K562 (cell line): ENCODE results near the gene EGFR.

Experiments
- BHLHE40 ChIP-seq: IDR thresholded peaks from 2 replicates; pipeline ENCODE4 v1.6.1; 2011; ENCODE audit warnings: low read length, improper control_type of control experiment
- CHD4 ChIP-seq: fragments of 200-600 bp; sonication (generic); IDR thresholded peaks from 3 replicates; pipeline ENCODE4 v1.6.1; 2012; ENCODE audit warnings: low read depth, mild to moderate bottlenecking, mixed read lengths, low read length, inconsistent platforms; ENCODE audit not compliant: insufficient read depth, insufficient replicate concordance, poor library complexity, severe bottlenecking
- EP300 ChIP-seq: IDR thresholded peaks from 2 replicates; pipeline ENCODE4 v1.6.1; 2012; ENCODE audit warnings: low read length, improper control_type of control experiment
- NFIX ChIP-seq: fragments of 250-450 bp; sonication (Bioruptor Pico); IDR thresholded peaks from 2 replicates; pipeline ENCODE4 v1.4.0; 2020; ENCODE audit warnings: low read depth, mild to moderate bottlenecking, moderate library complexity
- POLR2A ChIP-seq: fragments of 450-650 bp; conservative IDR thresholded peaks from 2 replicates; pipeline ENCODE4 v1.6.1; 2016
- SMARCE1 ChIP-seq: fragments of 450-650 bp; IDR thresholded peaks from 2 replicates; pipeline ENCODE4 v1.7.1; 2016; ENCODE audit warnings: mild to moderate bottlenecking
- SREBF2 ChIP-seq: sonication (generic); formaldehyde crosslinking; IDR thresholded peaks from 2 replicates; pipeline ENCODE4 v1.4.0; 2020; ENCODE audit warnings: mild to moderate bottlenecking, missing genetic modification reagents
- TAF1 ChIP-seq: IDR thresholded peaks from 2 replicates; pipeline ENCODE4 v1.6.1; 2011; ENCODE audit warnings: mild to moderate bottlenecking, low read length, moderate library complexity; ENCODE audit not compliant: insufficient read depth, control insufficient read depth, severe bottlenecking; ENCODE audit errors: extremely low read depth
- TBL1XR1 ChIP-seq, 2 experiments: IDR thresholded peaks; 2 replicates each; pipeline ENCODE4 v1.6.1; 2012; ENCODE audit warnings: improper control_type of control experiment in 2 of 2, low read length in 2 of 2, mild to moderate bottlenecking in 1 of 2
- ZSCAN29 ChIP-seq: fragments of 450-650 bp; IDR thresholded peaks from 2 replicates; pipeline ENCODE4 v1.6.1; 2017
- TF ChIP-seq, protein P1 (sequence below): sonication (generic); formaldehyde crosslinking; IDR thresholded peaks from 2 replicates; pipeline ENCODE4 v1.8.1; 2023; ENCODE audit warnings: mild to moderate bottlenecking, missing genetic modification reagents
- TF ChIP-seq, protein P2 (sequence below): sonication (generic); formaldehyde crosslinking; IDR thresholded peaks from 2 replicates; pipeline ENCODE4 v1.5.0; 2020; ENCODE audit warnings: missing genetic modification reagents
- TF ChIP-seq, protein P3 (sequence below), 2 experiments: fragments of 450-650 bp; formaldehyde crosslinking in 1 of 2; IDR thresholded peaks; 2 replicates each; pipeline versions ENCODE4 v1.4.0 to v1.6.1; 2014 to 2020; ENCODE audit warnings: mild to moderate bottlenecking in 2 of 2, borderline replicate concordance in 1 of 2, low read depth in 1 of 2
- TF ChIP-seq, protein P4 (sequence below): fragments of 250-450 bp; sonication (Bioruptor Pico); IDR thresholded peaks from 2 replicates; pipeline ENCODE4 v1.8.0; 2021; ENCODE audit warnings: borderline replicate concordance, mild to moderate bottlenecking, moderate library complexity; ENCODE audit not compliant: poor library complexity, severe bottlenecking

DNA sequence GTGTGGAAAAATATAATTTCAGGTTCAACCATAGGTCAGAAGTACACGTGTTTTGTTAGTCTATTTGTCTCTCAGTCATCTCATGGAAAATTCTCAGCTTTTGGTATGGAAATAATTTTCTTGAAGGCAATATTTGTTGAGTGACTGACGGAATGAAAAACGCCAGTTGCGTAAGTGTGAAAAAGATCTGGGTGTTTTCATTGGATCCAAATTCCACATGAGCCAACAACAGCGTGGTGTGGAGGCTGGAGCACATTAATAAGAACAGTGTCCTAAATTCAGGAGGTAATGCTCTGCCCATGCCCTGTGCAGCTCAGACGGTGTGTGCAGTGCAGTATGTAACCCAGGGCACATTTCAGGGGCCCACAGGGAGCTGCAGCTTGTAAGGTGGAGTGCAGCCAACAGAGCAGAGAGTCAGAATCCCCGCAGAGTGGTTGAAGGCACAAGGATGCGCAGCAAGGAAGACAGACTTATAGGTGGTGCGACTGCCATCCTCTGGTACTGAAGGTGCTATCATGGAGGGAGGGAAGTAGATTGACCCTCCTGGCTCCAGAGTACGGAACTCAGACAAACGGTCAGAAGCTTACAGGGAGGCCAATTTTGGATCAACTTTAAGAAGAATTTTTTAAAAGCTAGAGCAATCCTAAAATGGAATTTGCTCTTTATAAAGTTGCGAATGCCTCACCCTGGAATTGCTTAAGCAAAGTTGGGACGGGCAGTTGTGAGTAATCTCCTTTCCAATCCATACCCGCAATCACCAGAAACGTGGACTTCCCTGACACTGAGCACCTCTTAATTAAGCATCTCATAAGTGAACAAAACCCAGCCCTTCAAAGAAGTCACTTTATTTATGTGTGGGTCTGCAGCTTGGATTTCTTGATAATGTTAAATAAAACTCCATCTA is 38.0 kb downstream of the EGFR start:
- TF ChIP-seq, protein P1, sequence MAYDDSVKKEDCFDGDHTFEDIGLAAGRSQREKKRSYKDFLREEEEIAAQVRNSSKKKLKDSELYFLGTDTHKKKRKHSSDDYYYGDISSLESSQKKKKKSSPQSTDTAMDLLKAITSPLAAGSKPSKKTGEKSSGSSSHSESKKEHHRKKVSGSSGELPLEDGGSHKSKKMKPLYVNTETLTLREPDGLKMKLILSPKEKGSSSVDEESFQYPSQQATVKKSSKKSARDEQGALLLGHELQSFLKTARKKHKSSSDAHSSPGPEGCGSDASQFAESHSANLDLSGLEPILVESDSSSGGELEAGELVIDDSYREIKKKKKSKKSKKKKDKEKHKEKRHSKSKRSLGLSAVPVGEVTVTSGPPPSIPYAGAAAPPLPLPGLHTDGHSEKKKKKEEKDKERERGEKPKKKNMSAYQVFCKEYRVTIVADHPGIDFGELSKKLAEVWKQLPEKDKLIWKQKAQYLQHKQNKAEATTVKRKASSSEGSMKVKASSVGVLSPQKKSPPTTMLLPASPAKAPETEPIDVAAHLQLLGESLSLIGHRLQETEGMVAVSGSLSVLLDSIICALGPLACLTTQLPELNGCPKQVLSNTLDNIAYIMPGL (CRISPR knock-in tag): no peak
- TF ChIP-seq, protein P2, sequence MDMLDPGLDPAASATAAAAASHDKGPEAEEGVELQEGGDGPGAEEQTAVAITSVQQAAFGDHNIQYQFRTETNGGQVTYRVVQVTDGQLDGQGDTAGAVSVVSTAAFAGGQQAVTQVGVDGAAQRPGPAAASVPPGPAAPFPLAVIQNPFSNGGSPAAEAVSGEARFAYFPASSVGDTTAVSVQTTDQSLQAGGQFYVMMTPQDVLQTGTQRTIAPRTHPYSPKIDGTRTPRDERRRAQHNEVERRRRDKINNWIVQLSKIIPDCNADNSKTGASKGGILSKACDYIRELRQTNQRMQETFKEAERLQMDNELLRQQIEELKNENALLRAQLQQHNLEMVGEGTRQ: no peak
- TF ChIP-seq ZSCAN29 (no peak), SREBF2 (CRISPR knock-in tag) (no peak), TAF1 (no peak), TBL1XR1 (IDR thresholded peaks at IDR 0.05; ENCODE audit: low read length in 2 of 2) (no peak), EP300 (no peak), NFIX (no peak), CHD4 (no peak), SMARCE1 (no peak), POLR2A (no peak), BHLHE40 (no peak)
- TF ChIP-seq, protein P3, sequence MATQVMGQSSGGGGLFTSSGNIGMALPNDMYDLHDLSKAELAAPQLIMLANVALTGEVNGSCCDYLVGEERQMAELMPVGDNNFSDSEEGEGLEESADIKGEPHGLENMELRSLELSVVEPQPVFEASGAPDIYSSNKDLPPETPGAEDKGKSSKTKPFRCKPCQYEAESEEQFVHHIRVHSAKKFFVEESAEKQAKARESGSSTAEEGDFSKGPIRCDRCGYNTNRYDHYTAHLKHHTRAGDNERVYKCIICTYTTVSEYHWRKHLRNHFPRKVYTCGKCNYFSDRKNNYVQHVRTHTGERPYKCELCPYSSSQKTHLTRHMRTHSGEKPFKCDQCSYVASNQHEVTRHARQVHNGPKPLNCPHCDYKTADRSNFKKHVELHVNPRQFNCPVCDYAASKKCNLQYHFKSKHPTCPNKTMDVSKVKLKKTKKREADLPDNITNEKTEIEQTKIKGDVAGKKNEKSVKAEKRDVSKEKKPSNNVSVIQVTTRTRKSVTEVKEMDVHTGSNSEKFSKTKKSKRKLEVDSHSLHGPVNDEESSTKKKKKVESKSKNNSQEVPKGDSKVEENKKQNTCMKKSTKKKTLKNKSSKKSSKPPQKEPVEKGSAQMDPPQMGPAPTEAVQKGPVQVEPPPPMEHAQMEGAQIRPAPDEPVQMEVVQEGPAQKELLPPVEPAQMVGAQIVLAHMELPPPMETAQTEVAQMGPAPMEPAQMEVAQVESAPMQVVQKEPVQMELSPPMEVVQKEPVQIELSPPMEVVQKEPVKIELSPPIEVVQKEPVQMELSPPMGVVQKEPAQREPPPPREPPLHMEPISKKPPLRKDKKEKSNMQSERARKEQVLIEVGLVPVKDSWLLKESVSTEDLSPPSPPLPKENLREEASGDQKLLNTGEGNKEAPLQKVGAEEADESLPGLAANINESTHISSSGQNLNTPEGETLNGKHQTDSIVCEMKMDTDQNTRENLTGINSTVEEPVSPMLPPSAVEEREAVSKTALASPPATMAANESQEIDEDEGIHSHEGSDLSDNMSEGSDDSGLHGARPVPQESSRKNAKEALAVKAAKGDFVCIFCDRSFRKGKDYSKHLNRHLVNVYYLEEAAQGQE (IDR thresholded peaks at IDR 0.05; ENCODE audit: borderline replicate concordance): no peak
- TF ChIP-seq, protein P3 (CRISPR knock-in tag; IDR thresholded peaks at IDR 0.05; ENCODE audit: low read depth): no peak
- TF ChIP-seq, protein P4, sequence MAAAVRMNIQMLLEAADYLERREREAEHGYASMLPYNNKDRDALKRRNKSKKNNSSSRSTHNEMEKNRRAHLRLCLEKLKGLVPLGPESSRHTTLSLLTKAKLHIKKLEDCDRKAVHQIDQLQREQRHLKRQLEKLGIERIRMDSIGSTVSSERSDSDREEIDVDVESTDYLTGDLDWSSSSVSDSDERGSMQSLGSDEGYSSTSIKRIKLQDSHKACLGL (CRISPR knock-in tag): no peak
